Measurements from ENCODE around the gene HMCN1. TPM values are rescaled to one million over a fixed set of nuclear protein-coding genes. Genes with fewer than 3 reads are reported as not detected.

HMCN1 gene
- total RNA-seq, 1 donor from 2014 or later = 3.4 TPM

GRCh38 chr1:185759061-185759460 lies 24.9 kb downstream of the HMCN1 start:
- no peaks in the 10 kb centered on the region for H3K9me3 Mint-ChIP-seq (ENCODE audit: low read depth)
- H3K36me3 Mint-ChIP-seq (ENCODE audit: insufficient read depth) = no peaks in the 10 kb centered on the region
- no peak overlapping the region for H3K4me3 Mint-ChIP-seq (ENCODE audit: low read depth)
- TF ChIP-seq CTCF (IDR thresholded peaks at IDR 0.05; ENCODE audit: unreplicated experiment) = no peak
- no peak for DNase-seq (ENCODE audit: low spot score, unreplicated experiment)
- no peaks in the 10 kb centered on the region for H3K4me1 Mint-ChIP-seq (ENCODE audit: low read depth)
- H3K27ac Mint-ChIP-seq = no peak overlapping the region
- no peaks in the 10 kb centered on the region for H3K27me3 Mint-ChIP-seq

- Mint-ChIP-seq H3K27me3 (no peaks in the 10 kb centered on the region), H3K36me3 (ENCODE audit: insufficient read depth) (no peaks in the 10 kb centered on the region), H3K4me1 (ENCODE audit: low read depth) (peaks cover 2% of the 10 kb centered on the region), H3K27ac (no peak overlapping the region), H3K9me3 (ENCODE audit: low read depth) (no peaks in the 10 kb centered on the region), H3K4me3 (ENCODE audit: low read depth) (no peak overlapping the region)
- no peak for DNase-seq (ENCODE audit: low spot score, unreplicated experiment)
- no peak for TF ChIP-seq CTCF (IDR thresholded peaks at IDR 0.05; ENCODE audit: unreplicated experiment)
These were observed 27.6 kb downstream of the HMCN1 start for GRCh38 chr1:185761841-185762240.

GRCh38 chr1:185767508-185768120 lies 33.4 kb downstream of the HMCN1 start:
- Mint-ChIP-seq H3K36me3 (ENCODE audit: insufficient read depth) (no peaks in the 10 kb centered on the region), H3K9me3 (ENCODE audit: low read depth) (no peaks in the 10 kb centered on the region), H3K4me3 (ENCODE audit: low read depth) (no peak overlapping the region), H3K27ac (no peak overlapping the region), H3K27me3 (no peaks in the 10 kb centered on the region), H3K4me1 (ENCODE audit: low read depth) (peaks cover 4% of the 10 kb centered on the region)
- TF ChIP-seq CTCF (IDR thresholded peaks at IDR 0.05; ENCODE audit: unreplicated experiment) = no peak
- no peak for DNase-seq (ENCODE audit: low spot score, unreplicated experiment)

GRCh38 chr1:185768371-185768770 lies 34.2 kb downstream of the HMCN1 start:
- H3K4me1 Mint-ChIP-seq (ENCODE audit: low read depth) = peaks cover 4% of the 10 kb centered on the region
- H3K36me3 Mint-ChIP-seq (ENCODE audit: insufficient read depth) = no peaks in the 10 kb centered on the region
- H3K27ac Mint-ChIP-seq = no peak overlapping the region
- no peak for DNase-seq (ENCODE audit: low spot score, unreplicated experiment)
- H3K9me3 Mint-ChIP-seq (ENCODE audit: low read depth) = no peaks in the 10 kb centered on the region
- H3K27me3 Mint-ChIP-seq = no peaks in the 10 kb centered on the region
- H3K4me3 Mint-ChIP-seq (ENCODE audit: low read depth) = no peak overlapping the region
- TF ChIP-seq CTCF (IDR thresholded peaks at IDR 0.05; ENCODE audit: unreplicated experiment) = no peak

GRCh38 chr1:185769136-185769535 lies 34.9 kb downstream of the HMCN1 start:
- H3K27me3 Mint-ChIP-seq = no peaks in the 10 kb centered on the region
- no peak overlapping the region for H3K4me3 Mint-ChIP-seq (ENCODE audit: low read depth)
- DNase-seq (ENCODE audit: low spot score, unreplicated experiment) = no peak
- H3K27ac Mint-ChIP-seq = no peak overlapping the region
- no peaks in the 10 kb centered on the region for H3K9me3 Mint-ChIP-seq (ENCODE audit: low read depth)
- TF ChIP-seq CTCF (IDR thresholded peaks at IDR 0.05; ENCODE audit: unreplicated experiment) = no peak
- peaks cover 4% of the 10 kb centered on the region for H3K4me1 Mint-ChIP-seq (ENCODE audit: low read depth)
- H3K36me3 Mint-ChIP-seq (ENCODE audit: insufficient read depth) = no peaks in the 10 kb centered on the region

Measured in progenitor cell of endocrine pancreas (in vitro differentiated cells).